Upper lobe of left lung (tissue), 6 donors: ENCODE data around the gene PHF2. TPM values are rescaled to one million over a fixed set of nuclear protein-coding genes. Genes with fewer than 3 reads are reported as not detected.

ENCODE experiments used
- ATAC-seq, 2 donors: fragments of 200-7000 bp; cut with Tn5 transposase; one replicate each; pipeline ENCODE4 v1.9.1; 2022; ENCODE audit warnings: mild to moderate bottlenecking in 2 of 2, moderate library complexity in 2 of 2; ENCODE audit not compliant: low FRiP score in 2 of 2
- DNase-seq, 2 donors: peaks; one replicate each; pipeline ENCODE4 v3.0.0-alpha.2; 2019 to 2020
- H3K27ac ChIP-seq, 4 donors: fragments of 200-600 bp; sonication (generic); one replicate each; pipeline ENCODE4 v1.5.1; 2016 to 2019
- H3K27me3 ChIP-seq, 4 donors: fragments of 200-600 bp; sonication (generic); one replicate each; pipeline ENCODE4 v1.5.1; 2017 to 2019
- H3K36me3 ChIP-seq, 4 donors: fragments of 200-600 bp; sonication (generic); one replicate each; pipeline ENCODE4 v1.5.1; 2016 to 2019
- H3K4me1 ChIP-seq, 4 donors: fragments of 200-600 bp; sonication (generic); one replicate each; pipeline ENCODE4 v1.5.1; 2018 to 2019
- H3K4me3 ChIP-seq, 4 donors: fragments of 200-600 bp; sonication (generic); one replicate each; pipeline ENCODE4 v1.5.1; 2017 to 2019; ENCODE audit warnings: mild to moderate bottlenecking in 2 of 4, moderate library complexity in 1 of 4
- H3K9me3 ChIP-seq, 4 donors: fragments of 200-600 bp; sonication (generic); one replicate each; pipeline ENCODE4 v1.5.1; 2018 to 2019
- EP300 ChIP-seq, 4 donors: sonication (generic); formaldehyde crosslinking; IDR thresholded peaks; one replicate each; pipeline ENCODE4 v1.5.1; 2017; ENCODE audit warnings: antibody characterized with exemption in 4 of 4, control low read depth in 2 of 4
- POLR2A ChIP-seq, 4 donors: fragments of 450-650 bp; IDR thresholded peaks; one replicate each; pipeline ENCODE4 v1.5.1; 2016 to 2017; ENCODE audit warnings: antibody characterized with exemption in 4 of 4, mild to moderate bottlenecking in 2 of 4
- POLR2AphosphoS5 ChIP-seq, 2 donors: sonication (generic); formaldehyde crosslinking; IDR thresholded peaks; one replicate each; pipeline ENCODE4 v1.5.1; 2017; ENCODE audit warnings: antibody characterized with exemption in 2 of 2
- WGBS, 2 donors: methylation state at CpG; one replicate each; pipeline ENCODE4 v1.1.5; 2017 to 2018; 5-methylcytosine and 5-hydroxymethylcytosine counted together
- total RNA-seq, 6 donors: library from RNA; depleted of rRNA in 4 of 6; stranded (reverse); fragments of >200 nt in 4 of 6; gene quantifications; one replicate each; pipeline versions ENCODE4 v1.1.0 to v1.2.1, GENCODE V29; 2016 to 2021
- TF ChIP-seq, protein P1 (sequence below), 6 experiments: fragments of 450-650 bp in 4 of 6; fragments of 200-600 bp in 2 of 6; sonication (generic) in 2 of 6; IDR thresholded peaks; one replicate each; pipeline ENCODE4 v1.5.1; 2016 to 2019; ENCODE audit warnings: antibody characterized with exemption in 6 of 6
- donor health status: DM: no; HTN: no; CAD: no; lungs with moderate emphysema.
- donor health status: DM: no; HTN: yes; CAD: no; lungs with severe emphysema.

PHF2 gene
- total RNA-seq, 6 donors from 2014 or later = 33.6 to 41.7 (median 37.9) TPM

DNA sequence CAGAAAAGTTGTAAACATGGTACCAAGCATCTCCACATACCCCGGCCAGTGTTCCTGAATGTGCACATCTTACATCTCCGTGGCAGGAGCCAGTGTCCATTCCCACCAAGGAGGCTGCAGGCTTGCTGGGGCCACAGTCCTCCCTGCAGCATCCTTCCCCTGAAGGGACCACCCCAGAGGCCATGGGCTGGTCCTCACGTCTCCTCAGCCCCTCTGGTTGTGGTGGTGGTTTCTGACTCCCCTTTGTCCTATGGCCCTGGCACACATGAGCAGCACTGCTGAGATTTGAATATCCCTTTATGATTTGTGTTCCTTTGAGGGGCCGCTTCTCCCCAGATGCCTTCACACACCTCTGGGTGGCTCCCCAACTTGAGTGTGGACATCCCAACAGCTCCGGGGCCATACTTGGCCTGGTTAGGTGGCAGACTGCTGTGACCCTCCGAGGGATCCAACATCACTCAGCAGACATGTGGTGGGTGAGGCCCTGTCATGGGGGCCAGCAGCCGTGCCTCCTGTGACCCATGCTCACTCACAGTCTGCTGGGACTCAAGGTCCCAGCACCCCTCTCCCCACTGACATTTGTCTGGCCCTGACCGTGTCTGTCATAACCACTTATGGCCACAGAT lies 14.3 kb downstream of the PHF2 start:
- H3K27ac ChIP-seq = no peak overlapping the region

DNA sequence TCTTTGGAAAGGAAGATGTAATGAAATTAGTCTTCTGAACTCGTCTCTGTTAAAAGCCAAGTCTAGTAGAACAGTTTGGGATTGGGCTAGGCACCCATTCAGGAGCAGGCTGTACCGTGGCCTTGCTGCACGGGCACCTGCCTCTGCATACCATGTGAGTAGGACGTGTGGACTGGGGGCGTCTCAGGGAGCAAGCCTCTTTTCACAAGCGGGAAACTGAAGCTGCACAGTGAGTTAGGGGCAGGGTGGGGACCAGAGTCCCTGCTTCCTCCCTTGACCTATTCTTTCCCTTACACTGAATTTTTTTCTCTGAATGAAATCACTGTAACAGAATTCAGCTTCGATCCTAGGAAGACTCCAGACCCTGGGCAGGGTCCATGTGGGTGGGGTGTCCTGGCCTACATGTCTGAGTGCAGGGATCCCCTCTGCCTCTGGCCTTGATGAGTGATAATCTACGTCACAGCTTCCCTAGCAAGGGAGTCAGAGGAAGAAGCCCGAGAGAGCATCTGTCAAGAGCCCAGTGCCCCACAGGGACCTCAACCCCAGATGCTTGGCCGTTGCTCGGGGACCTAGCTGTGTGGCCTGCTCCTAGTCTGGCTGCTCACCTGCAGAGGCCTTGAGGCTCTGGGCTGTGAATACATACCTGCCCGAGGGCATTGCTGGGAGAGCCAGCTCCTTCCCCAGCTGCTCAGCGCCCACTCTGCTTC lies 15.1 kb downstream of the PHF2 start:
- ATAC-seq = no peak
- no peaks in the 10 kb centered on the region for H3K27me3 ChIP-seq
- H3K4me3 ChIP-seq = no peak overlapping the region
- TF ChIP-seq POLR2A (IDR thresholded peaks at IDR 0.05) (no peak), EP300 (IDR thresholded peaks at IDR 0.05) (no peak), POLR2AphosphoS5 (IDR thresholded peaks at IDR 0.05) (no peak)
- TF ChIP-seq, protein P1, sequence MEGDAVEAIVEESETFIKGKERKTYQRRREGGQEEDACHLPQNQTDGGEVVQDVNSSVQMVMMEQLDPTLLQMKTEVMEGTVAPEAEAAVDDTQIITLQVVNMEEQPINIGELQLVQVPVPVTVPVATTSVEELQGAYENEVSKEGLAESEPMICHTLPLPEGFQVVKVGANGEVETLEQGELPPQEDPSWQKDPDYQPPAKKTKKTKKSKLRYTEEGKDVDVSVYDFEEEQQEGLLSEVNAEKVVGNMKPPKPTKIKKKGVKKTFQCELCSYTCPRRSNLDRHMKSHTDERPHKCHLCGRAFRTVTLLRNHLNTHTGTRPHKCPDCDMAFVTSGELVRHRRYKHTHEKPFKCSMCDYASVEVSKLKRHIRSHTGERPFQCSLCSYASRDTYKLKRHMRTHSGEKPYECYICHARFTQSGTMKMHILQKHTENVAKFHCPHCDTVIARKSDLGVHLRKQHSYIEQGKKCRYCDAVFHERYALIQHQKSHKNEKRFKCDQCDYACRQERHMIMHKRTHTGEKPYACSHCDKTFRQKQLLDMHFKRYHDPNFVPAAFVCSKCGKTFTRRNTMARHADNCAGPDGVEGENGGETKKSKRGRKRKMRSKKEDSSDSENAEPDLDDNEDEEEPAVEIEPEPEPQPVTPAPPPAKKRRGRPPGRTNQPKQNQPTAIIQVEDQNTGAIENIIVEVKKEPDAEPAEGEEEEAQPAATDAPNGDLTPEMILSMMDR (IDR thresholded peaks at IDR 0.05) = no peak
- no peaks in the 10 kb centered on the region for H3K36me3 ChIP-seq
- H3K4me1 ChIP-seq = peaks cover 25 to 68% (median 33%) of the 10 kb centered on the region in 4 donors
- no peak overlapping the region for H3K27ac ChIP-seq
- no peak for DNase-seq
- no peaks in the 10 kb centered on the region for H3K9me3 ChIP-seq
- WGBS, 2 donors = 82 to 83% methylated on average over 13 of the region's 13 CpGs

More for the DNA sequence above, 14.3 kb downstream of the PHF2 start:
- 76 to 89% methylated on average over 6 to 8 of the region's 8 CpGs for WGBS, 2 donors
- no peak for ATAC-seq
- no peaks in the 10 kb centered on the region for H3K9me3 ChIP-seq
- TF ChIP-seq, protein P1 (IDR thresholded peaks at IDR 0.05) = no peak
- TF ChIP-seq POLR2A (IDR thresholded peaks at IDR 0.05) = no peak
- TF ChIP-seq EP300 (IDR thresholded peaks at IDR 0.05) = no peak
- TF ChIP-seq POLR2AphosphoS5 (IDR thresholded peaks at IDR 0.05) = no peak
- H3K36me3 ChIP-seq = no peaks in the 10 kb centered on the region
- H3K4me1 ChIP-seq = peaks cover 32 to 73% (median 41%) of the 10 kb centered on the region in 4 donors
- no peak overlapping the region for H3K4me3 ChIP-seq
- no peaks in the 10 kb centered on the region for H3K27me3 ChIP-seq
- no peak for DNase-seq

DNA sequence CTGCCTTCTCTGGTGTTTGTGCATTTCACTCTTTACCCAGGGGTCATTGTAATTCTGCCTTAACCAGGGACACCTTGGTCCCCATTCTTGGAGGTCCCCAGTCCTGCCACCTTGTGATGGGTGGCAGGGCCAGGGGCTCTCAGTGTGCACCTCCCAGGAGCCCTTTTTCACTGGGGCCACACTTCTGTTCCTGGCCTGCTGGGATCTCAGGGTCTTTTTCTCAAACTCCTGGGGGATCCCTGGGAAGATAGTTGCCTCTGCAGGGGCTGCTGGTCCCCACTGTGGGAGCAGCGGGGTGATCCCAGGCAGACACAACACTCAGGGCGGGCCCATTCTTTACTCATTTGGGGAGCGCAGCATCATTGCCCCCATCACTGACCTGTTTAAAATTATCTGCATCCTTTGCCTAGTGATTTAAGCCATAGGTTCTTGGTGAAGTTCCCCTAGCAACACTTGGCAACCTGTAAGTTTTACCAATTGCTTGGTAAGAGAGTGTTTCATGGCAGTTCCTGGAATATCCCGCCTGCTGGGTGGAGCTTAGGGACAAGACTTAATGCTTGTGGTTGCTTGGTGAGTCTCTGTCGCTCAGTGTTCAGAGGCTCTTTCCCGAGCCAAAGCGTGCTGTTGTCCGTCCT lies 15.7 kb downstream of the PHF2 start:
- Histone ChIP-seq H3K4me3 (no peak overlapping the region), H3K4me1 (peaks cover 22 to 61% (median 30%) of the 10 kb centered on the region in 4 donors), H3K27ac (no peak overlapping the region), H3K36me3 (no peaks in the 10 kb centered on the region), H3K9me3 (no peaks in the 10 kb centered on the region), H3K27me3 (no peaks in the 10 kb centered on the region)
- DNase-seq (no peak), ATAC-seq (no peak)
- 89 to 94% methylated on average over 5 to 8 of the region's 8 CpGs for WGBS, 2 donors
- TF ChIP-seq, protein P1 (IDR thresholded peaks at IDR 0.05) = no peak
- TF ChIP-seq POLR2AphosphoS5 (IDR thresholded peaks at IDR 0.05) (no peak), EP300 (IDR thresholded peaks at IDR 0.05) (no peak), POLR2A (IDR thresholded peaks at IDR 0.05) (no peak)

DNA sequence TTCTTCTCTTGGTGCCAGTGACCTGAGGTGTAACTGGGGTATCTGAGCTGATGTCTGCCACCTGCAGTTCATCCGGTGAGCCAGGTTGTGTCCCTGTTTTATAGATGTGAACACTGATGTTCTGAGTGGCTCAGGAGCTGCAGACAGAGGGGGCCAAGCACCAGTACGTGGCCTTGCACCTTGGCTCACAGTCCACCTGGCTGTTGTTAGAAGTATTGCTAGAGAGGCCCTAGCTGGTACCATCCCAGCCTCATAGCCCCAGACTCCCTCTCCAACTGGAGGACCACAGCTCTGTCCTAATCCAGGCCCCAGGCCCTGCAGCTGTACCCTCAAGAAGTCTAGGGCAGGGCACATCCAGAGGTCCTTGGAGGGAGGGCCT lies 16.2 kb downstream of the PHF2 start:
- Histone ChIP-seq H3K27ac (no peak overlapping the region), H3K4me3 (no peak overlapping the region), H3K4me1 (peaks cover 18 to 56% (median 30%) of the 10 kb centered on the region in 4 donors), H3K36me3 (no peaks in the 10 kb centered on the region), H3K27me3 (no peaks in the 10 kb centered on the region), H3K9me3 (no peaks in the 10 kb centered on the region)
- ATAC-seq = no peak
- DNase-seq = no peak
- TF ChIP-seq, protein P1 (IDR thresholded peaks at IDR 0.05) = peak in 1 of 6 experiments; percentile 28
- TF ChIP-seq POLR2AphosphoS5 (IDR thresholded peaks at IDR 0.05) = no peak
- WGBS, 2 donors = 80 to 92% methylated on average over 1 to 2 of the region's 2 CpGs
